Hippocampal formation (tissue), 2 donors: Measurements from ENCODE around the gene KRT2.

Source experiments
- DNase-seq, 2 donors: peaks; one replicate each; lab custom pipeline; 2025; lab: John Stamatoyannopoulos, UW

KRT2 gene

DNA sequence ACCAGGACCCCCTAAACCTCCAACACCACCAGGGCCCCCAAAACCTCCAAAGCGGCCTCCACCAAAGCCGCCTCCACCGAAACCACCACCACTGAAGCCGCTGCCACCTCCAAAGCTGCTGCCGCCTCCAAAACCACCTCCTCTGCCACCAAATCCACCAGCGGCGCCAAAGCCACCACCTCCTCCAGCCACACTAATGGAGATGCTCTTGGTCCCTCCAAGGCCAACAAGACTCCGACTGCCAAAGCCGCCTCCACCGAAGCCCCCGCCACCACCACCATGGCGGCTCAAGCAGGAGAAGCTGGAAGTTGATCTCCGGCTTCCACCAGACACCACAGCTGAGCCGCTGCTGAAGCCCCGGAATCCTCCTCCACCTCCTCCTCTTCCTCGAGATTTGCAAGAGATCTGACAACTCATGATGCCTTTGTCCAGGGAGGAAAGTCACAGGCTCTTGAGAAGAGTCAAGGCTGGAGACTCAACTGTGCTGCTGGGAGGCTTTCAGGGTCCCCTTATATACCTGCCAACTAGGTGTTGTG, at the start of gene KRT2:
Gene KRT2, minus strand, starts transcription at position 486 of the 536 bp plus-strand sequence. Its CDS starts 69 bp downstream, at position 417.
- DNase-seq = no peak

DNA sequence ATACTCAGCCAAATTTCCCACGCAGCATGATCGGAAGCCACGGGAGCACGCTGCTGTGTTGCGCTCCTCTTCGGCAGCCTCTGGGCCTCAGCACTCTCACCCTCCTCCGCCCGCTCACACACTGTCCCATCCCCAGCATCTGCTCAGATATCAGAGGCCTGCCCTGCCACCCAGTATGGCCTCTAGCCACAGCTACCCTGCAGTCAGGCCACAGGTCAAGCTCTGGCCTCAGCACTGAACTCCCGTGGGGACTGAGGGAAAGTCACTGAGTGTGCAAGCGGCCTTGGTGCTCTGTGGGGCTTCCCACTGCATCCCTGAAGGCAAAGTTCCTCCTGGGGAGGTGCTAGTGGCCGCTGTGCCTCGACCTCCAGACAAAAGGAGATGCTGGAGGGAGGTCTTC, 49.3 kb upstream of the KRT2 start:
- no peak for DNase-seq

DNA sequence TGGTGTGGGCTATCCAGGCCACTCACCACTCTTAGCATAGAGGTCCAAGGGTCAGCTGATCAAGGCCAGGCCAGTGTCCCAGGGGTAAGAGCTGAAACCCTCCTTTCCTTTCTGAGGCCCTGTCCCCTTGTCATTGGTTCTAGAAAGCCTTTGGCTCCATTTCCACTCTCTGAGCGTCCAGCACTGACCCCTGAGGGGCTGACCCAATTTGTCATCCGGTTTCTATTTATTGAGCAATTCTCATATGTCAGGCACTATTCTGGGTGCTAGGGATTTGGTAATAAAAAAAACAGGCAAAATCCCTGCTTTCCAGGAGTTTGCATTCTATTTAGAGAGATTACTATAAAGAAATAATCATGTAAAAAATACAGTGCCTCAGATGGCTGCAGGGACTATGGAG, 47.9 kb upstream of the KRT2 start:
- DNase-seq = no peak

DNA sequence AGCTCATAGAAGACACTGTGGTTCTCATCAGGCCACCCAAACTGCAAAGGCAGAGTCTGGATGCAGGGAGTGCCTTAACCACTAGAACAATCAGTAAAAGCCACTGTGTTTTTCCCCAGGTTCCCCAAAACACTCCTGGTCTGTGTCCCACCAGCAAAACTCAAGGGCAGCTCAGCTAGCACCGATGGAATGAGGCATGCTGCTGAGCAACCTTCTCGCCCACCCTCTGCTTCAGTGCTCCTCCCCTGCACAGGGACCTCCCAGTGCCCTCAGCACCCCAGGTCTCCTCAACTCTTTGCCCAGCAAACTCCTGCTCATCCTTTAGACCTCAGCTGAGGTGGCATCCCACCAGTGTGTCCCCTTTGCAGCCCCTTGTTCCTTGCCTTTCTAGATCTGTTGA, 47.4 kb upstream of the KRT2 start:
- DNase-seq = no peak

DNA sequence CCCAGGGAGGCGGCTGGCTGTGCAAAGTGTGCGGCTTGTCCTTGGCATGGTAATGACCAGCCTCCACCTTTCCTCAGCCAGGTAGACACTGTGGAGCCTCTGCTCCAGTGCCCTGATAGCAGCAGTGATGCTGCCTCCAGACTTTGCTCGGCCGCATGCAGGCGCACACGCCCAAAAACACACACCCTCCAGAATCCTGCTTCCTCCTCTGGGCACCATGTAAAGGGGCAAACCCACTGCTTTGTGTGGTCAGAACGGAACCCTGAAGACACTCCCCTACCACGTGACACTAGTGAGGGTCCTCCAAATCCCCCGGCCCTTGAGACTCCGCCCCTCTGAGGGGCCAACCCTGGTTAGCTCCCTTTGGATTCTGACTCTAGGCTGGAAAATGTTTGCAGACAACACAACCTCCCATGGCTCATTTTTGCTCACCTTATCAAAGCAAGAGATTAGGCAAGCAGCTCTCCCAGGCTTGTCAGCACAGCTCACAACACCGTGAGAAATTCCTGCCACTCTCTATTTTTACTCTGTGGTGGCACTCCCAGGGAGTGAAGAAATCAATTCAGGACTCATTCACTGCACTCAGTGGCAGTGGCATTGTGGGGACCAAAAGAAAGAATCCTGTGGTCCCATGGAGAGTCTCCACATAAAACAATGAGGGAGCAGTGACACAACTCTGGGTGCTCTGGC, 46.8 kb upstream of the KRT2 start:
- no peak for DNase-seq

DNA sequence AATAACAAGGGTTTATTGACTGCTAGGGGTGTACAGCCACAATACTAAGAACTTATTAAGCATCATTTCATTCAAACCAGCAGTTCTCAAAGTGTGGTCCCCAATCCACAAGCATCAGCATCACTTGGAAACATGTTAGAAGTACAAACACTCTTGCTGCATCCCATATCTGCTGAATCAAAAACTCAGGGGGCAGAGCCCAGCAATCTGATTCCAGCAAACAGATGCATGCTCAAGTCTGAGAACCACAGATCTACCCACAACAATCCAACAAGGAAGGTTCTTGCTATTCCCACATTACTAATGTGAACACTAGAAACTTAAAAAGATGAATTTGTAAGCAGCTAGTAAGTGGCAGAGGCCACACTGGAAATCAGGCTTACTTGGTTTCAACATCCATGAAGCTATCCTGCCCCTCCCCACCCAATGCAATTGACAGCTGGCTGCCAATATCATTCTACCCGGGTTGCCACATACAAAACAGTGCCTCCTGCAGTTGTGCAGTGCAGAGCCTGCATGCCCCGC, 45.1 kb upstream of the KRT2 start:
- DNase-seq = no peak

DNA sequence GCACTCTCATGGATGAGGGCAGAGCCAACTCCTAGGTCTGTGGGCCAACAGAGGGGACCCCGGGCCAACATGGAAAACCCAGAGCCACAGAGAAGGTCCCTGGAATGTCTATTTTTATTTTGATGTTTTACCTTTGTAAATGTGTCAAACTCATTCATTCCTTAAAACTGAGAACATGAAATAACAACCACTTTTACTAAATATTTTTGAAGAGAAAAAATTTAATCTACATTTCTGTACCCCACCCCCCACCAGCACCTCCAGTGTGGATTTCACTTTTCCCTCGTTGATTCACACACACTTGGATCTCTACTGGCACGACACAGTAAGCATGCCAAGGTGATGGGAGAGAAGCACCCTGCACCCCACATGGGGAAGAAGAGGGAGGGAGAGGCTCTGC, 44.6 kb upstream of the KRT2 start:
- DNase-seq = no peak

DNA sequence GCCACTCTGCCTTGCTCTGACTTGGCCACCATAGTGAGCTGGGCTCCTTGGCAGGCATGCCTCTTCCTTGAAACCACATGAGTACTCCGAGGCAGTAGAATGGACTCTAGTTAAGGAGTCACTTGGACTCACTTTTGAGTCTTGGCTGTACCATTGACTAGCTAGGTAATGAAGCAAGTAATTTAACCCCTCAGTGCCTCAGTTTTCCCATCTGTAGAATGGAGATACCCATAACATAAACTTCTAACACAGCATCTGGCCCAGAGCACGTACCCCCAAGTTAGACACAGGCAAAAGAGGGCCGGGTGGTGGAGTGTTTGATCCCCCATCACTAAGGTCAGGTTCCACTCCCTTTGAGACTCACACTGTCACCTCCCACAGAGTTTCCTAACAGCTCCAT, 43.0 kb upstream of the KRT2 start:
- DNase-seq = no peak

DNA sequence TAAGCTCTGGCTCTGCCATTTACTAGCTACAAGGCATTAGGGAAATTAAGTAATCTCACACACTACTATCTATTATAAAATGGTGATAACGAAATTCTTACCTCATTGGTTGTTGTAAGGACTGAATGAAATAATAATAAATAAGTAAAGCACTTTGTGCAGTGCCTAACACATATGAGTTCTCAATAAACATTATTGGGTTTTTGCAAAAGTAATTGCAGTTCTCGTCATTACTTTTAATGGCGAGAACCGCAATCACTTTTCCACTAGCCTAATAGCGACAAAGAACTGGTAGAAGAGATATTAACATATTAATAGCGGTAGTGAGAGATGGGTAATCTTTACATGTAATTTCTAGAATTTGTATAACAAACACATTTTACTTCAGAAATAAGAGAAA, 42.1 kb upstream of the KRT2 start:
- no peak for DNase-seq

DNA sequence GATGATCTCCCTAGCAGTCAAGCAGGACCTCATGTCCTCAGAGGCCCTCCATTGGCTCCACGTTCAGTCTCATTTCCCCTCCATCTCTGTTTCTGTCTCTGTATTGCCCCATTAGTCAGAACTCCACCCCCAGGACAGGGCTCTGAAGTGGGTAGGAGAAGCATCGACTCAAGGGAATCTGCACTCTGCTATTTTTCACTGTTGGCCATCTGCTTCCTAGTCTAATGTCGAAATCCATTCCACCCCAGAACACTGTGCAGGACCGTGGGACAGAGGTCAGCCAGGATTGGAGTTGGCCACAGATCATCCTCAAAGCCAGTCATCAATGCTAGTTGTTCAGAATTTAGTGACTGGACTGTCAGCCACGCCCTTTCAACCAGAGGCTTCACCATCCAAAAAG, 41.2 kb upstream of the KRT2 start:
- no peak for DNase-seq

DNA sequence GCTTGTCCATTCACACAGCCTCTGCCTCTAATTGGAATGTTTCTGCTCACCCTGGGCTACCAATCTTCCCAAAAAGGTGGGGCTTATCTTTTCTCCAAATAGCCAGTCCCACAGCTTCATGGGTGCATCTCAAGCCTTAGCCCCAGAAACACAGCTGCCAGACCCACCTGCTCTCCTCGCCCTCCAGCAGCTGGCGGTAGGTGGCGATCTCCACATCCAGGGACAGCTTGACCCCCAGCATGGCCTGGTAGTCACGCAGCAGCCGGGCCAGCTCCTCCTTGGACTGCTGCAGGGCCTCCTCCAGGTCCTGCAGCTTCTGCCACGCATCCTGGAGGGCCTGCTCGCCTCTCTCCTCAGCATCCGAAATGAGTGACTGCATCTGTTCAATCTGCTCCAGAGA, 40.2 kb upstream of the KRT2 start:
- DNase-seq = no peak

DNA sequence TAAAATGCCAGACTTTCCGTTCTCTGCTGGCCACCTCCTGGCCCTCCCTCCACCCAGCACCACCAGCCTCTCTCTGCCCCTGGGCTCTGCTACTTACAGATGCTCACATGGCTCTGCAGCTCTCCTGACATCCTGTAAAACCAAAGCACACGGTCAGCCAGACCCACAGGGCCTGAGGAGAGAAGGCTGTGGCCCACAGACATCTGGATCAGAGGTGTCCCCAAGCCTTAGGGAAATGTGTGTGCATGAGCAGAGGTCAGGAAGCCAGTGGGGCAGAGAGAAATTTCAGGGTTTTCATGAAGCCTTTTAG, 39.8 kb upstream of the KRT2 start:
- no peak for DNase-seq

DNA sequence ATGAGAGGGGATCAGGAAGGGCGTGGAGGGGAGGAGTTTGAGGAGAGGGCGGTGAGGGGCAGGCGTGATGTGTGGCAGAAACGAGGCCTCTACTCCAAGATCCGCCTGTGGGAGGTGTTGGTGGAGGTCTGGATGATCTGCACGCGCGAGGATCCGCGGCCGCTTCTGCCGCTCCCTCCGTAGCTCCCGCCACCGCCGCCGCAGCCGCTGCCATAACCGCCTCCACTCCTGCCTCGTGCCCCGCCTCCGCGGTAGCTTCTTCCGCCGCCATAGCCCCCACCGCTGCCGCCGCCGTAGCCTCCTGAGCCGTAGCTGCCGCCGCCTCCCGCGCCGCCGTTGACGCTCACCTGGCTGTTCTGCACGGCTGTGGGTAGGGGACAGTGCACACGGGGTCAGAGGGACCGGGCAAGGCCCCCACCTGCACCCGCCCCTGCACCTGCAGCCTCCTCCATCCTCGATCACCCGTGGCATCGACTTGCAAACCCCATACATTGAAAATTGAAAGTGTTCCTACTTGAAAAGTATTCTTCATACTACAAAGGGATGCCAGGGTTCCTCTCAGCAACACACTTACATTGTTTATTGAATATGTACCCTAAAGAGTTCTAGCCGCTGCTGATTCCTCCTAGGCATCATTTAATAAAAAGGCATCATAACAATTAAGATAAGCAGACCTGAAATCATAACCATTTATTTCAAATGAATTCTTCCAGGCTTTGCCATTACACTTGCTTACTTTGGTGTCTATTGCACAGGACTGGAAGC, 39.2 kb upstream of the KRT2 start:
- DNase-seq = no peak

DNA sequence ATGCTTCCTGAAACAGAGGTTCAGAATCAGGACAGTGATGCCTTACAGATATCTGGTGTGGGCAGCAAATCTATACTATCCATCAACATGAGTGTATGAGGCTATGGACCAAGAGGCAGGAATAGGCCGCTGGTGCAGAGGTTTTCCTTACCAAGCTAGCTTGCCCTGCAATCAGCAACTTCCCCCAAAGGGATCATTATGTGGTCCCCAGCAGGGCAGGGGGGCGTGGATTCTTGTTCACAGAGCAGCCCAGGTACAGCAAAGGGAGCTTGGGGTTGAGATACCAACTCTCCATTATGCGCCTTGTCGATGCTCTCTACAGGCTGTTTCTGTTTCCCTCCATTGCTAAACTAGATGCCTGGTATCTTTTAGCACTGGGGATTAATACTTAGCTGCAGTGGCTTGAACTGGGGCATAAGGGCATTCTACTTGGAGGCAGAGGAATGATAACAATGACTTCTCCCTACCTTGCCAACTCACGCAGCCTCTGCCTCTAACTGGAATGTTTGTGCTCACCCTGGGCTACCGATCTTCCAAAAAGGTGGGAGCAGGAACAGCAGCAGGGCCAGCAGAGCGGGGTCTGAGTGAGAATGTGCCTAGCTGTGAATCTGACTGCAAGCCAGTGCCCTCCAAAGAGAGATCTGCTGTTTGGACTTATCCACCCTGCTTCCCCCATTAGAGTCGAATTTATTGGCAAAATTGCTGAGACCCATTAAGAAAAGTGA, 38.5 kb upstream of the KRT2 start:
- DNase-seq = no peak

DNA sequence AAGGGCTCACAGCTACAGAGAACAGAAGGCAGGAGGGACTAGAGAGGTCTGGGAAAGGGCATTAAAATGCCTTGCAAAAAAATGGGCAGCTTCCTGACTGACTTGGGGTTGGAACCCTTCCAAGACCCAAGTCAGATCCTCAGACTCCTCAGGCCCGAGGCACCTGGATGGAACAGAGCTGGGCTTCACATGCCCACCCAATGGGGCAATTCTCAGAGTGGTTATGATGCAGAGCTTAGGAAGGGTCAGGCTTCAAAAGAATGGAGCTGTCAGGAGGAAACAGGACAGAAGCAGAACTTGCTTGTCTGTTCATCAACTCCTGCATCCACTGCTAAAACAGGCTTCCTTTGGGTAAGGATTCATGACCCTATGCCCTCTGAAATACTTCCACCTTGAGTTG, 37.9 kb upstream of the KRT2 start:
- DNase-seq = no peak

DNA sequence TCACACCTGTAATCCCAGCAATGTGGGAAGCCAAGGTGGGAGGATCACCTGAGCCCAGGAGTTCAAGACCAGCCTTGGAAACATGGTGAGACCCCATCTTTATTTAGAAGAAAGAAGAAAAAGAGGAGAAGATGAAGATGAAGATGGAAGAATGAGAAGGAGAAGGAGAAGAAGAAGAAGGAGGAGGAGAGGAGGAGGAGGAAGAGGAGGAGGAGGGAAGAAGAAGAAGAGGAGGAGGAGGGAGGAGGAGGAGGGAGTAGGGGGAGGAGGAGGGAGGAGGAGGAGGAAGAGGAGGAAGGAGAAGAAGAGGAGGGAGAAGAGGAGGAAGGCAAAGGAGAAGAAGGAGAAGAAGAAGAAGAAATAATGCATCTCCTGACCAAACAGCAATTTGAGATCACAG, 37.2 kb upstream of the KRT2 start:
- DNase-seq = no peak

DNA sequence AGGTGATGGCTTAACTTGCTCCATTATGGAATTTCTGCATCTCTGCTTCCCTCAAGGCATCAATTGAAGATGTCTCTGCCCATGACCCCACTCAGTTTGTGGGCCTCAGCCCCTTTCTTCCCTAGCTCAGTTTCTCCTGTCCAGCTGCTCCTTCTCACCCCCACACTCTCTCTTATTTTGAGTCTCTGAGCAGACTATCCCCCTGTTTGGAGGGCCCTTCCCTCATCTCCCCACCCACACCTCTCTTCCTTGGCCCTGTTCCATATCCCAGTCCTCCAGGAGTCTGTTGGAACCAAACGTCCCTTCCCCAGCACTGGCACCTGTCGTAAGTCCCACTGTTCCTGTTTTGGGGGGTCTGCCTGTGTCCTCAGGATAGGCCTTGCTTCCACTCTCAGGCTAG, 36.5 kb upstream of the KRT2 start:
- DNase-seq = no peak

DNA sequence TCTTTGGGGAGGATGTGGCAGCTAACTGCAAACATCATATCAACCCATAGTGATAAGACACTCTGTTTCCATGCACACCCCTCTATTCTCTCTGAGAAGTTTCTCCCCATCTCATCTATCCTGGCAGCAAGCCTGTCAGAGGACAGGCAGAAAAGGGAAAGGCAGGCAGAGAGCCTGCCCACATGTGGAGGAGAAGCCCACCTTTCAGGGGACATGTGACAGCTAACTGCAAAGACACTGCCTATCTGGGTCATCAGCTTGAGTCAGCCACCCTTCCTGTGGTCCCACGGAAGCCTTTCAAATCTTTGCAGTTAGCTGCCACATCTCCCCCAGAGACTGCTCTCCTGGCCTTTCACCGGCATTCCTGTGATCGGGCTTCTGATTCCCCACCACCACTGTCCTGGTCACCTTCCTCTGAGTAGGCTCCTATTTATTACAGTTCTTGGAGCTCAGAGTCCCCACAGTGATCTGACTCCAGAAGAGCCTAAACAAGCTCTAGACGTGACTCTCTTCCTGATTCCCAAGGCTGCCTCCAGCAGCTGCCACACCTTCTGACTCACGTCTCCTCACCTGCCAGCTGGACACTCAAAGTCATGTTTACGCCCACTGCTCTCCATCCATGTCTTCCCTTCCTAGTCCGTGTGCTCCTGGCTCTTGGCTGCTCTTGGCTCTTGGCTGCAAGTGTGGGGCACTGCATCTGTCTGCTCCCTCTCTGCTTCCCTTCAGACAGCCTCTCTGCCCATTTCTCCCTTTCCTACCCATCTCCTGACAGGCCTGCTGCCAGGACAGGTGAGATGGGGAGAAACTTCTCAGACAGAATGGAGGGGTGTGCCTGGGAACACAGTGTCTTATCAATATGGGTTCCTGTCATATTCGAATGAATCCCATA, 35.7 kb upstream of the KRT2 start:
- no peak for DNase-seq

DNA sequence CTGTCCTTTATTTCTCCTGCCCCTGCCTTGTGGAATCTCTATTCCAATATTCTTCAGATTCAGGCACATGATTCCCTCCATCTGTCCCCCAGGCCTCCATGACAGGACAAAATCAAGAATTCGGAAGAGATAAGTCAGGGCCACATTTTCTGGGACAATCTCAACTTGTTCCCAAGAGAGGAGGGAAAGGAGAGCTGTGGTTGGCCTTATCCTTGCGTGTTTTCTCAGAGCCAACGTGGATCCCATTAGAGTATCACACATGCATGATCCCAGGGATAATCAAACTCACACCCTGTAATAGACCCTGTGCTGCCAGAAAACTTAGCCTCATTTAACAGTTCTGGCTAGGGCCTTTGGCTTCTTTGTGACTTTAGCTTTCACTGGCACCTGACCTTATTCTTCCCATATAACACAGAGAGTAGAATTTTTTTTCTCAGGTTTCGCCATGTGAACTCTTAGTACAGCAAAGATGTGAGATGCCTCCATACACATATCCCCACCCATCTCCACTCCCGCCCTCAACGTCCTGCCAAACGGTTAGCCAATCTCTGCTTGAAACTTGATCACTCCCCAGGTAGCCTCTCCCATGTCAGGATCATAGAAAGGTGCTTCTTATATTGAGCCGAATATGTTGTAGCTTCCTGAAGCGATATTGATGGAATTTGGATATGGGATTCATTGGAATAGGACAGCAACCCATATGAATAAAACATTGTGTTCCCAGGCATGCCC, 34.9 kb upstream of the KRT2 start:
- no peak for DNase-seq

DNA sequence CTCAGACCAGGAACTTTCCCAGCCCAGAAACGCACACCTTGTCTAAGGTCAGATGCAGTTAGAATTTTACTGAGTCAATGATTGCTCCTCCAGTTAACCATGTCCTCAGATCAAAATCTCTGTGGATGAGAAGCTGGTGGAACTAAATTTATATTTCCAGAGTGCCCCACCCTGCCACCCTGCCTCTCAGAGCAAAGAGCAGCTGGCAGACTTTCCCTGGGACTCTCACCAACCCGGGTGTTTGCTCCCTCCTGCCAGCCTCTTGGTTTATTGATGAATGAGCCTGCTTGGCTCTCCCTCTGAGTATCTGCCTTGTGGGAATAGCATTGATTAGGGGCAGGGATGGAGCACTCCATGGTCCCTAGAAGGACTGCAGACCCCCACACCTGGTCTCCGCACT, 34.1 kb upstream of the KRT2 start:
- DNase-seq = no peak

DNA sequence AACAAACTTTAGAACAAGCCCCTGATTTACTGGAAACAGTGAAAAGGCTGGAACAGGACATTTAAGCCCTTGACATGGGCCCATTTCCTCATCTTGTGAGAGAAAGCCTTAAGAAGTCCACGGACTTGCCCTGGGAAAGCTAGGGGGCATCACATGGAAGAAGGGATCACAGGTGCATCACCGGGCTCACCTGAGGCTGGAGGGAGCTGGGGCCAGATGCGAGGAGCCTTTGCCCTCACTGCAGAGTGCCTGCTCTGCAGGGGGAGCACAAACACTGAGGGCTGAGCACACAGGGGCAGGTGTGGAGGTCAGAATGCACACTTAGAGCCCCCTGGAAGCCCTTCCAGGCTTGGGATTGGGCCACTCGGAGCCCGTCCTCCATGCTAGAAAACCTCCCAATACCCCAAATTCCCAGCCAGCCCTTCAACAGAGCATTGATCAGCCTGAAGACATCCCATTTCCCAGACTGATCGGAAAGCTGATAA, 33.4 kb upstream of the KRT2 start:
- no peak for DNase-seq
